PFSK-1 (cell line): Measurements from ENCODE around the gene SAMD11.

Experiments
- FOXP2 ChIP-seq: optimal IDR thresholded peaks from 2 replicates; pipeline ENCODE3; 2011; ENCODE audit warnings: borderline replicate concordance, control low read depth, inconsistent platforms; ENCODE audit not compliant: insufficient read depth; ENCODE audit errors: extremely low read length, extremely low read depth
- POLR2AphosphoS5 ChIP-seq: IDR thresholded peaks from 2 replicates; pipeline ENCODE4 v1.6.1; 2012; ENCODE audit warnings: low read depth, mild to moderate bottlenecking, control low read depth, low read length, moderate library complexity
- REST ChIP-seq, 2 experiments: IDR thresholded peaks; 2 replicates each; pipeline versions ENCODE4 v1.6.1 to v1.8.0; 2011 to 2012; ENCODE audit warnings: low read depth in 2 of 2, low read length in 2 of 2, control low read depth in 1 of 2, inconsistent platforms in 1 of 2, mild to moderate bottlenecking in 1 of 2, moderate library complexity in 1 of 2; ENCODE audit not compliant: insufficient read depth in 1 of 2
- SIN3A ChIP-seq: IDR thresholded peaks from 2 replicates; pipeline ENCODE4 v1.6.1; 2012; ENCODE audit warnings: mild to moderate bottlenecking, low read length, moderate library complexity, borderline replicate concordance; ENCODE audit not compliant: insufficient read depth
- TAF1 ChIP-seq: IDR thresholded peaks from 2 replicates; pipeline ENCODE4 v1.6.1; 2012; ENCODE audit warnings: low read length, control low read depth, borderline replicate concordance; ENCODE audit not compliant: insufficient read depth

SAMD11 gene

GRCh38 chr1:907611-908451 lies 15.9 kb upstream of the SAMD11 start:
- TF ChIP-seq FOXP2 = no peak
- TF ChIP-seq REST (IDR thresholded peaks at IDR 0.05; ENCODE audit: insufficient read depth in 1 of 2, low read depth in 2 of 2, low read length in 2 of 2) = no peak
- TF ChIP-seq POLR2AphosphoS5 = no peak
- TF ChIP-seq TAF1 = no peak
- no peak for TF ChIP-seq SIN3A

- TF ChIP-seq POLR2AphosphoS5 (no peak), FOXP2 (no peak), TAF1 (no peak), REST (IDR thresholded peaks at IDR 0.05; ENCODE audit: insufficient read depth in 1 of 2, low read depth in 2 of 2, low read length in 2 of 2) (no peak), SIN3A (no peak)
Measured at GRCh38 chr1:908661-909060, 15.1 kb upstream of the SAMD11 start.

DNA sequence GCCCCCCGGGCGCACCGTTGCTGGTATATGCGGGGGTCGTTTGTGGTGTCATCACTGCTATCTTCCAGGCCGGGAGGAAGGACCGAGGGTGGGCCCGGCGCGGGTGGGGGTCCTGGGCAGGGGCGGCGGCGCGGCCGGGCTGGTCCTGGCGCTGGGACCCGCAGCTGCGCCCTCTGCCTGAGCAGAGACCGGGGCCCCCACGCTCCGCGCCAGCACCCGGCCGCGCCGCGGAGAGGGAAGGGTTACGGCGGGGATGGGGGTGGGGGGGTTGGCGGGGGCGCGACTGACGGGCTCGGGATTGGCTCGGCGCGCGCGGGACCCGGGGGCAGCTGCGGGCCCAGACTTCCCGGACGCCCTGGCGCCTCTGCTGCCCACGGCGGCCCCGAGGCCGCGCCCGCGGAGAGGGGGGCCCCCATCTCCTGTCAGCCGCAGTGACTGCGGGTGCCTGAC lies 13.8 kb upstream of the SAMD11 start:
- TF ChIP-seq SIN3A (no peak), REST (IDR thresholded peaks at IDR 0.05; ENCODE audit: insufficient read depth in 1 of 2, low read depth in 2 of 2, low read length in 2 of 2) (no peak), FOXP2 (no peak), POLR2AphosphoS5 (no peak), TAF1 (no peak)

GRCh38 chr1:910311-910880 lies 13.3 kb upstream of the SAMD11 start:
- TF ChIP-seq FOXP2 (no peak), SIN3A (no peak), REST (IDR thresholded peaks at IDR 0.05; ENCODE audit: insufficient read depth in 1 of 2, low read depth in 2 of 2, low read length in 2 of 2) (no peak), POLR2AphosphoS5 (no peak), TAF1 (no peak)
